Measurements from ENCODE around the gene DMGDH. TPM values are rescaled to one million over a fixed set of nuclear protein-coding genes. Genes with fewer than 3 reads are reported as not detected.
A peak's percentile ranks its signal among the peaks of the same experiment; 100 is the strongest.

The DMGDH gene
- total RNA-seq (ENCODE audit: low replicate concordance) = 0.48 and 0.74 TPM in 2 replicates
- long read RNA-seq, partial matches to known transcripts = 0 of 2 reads
- long read RNA-seq, other reads (novel, unspliced or antisense) = 2 of 2 reads

DNA sequence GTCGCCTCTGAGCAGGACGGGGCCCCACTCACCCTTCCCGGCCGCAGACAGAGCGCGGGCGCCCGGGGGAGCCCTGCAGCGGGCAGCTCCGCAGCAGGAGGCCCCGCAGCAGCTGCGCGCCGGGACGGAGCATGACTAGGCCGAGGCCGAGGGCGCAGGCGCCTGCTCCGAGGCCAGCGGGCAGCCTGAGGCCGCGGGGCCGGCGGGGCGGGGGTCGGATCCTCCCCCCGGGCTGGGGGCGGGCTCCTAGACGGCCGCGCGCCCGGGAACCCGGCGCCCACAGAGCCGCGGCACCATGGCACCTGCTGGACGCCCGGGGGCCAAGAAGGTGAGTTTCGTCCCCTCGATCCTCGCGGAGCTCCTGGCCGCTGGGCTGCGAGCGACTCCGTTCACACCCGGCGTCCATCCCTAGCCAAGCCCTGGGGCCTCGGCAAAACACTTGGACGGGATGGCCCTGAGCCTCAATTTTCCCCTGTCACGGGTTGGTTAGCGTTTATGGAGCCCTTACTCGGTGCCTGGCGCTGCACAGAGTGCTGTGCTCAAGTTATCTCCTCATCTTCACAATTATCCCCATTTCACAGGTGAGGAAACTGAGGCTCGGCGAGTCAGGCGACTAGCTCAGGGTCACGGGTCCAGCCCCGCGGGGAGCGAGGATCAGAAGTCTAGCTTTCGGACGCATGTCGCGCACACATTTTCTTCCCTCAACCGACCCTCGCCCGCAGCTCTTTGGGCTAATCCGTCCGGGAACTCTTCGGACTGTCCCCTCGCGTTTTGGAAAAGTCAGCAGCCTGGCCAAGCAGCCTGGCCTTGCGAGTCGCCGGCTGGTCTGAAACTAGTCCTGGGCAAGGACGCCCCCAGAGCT is at the start of gene DMGDH, which contains the start of gene BHMT2:
Gene DMGDH (minus strand): TSS at position 187 of the 862 bp plus-strand sequence. CDS start 54 bp downstream, at position 133.
Gene BHMT2 (plus strand): TSS at position 280 of the 862 bp plus-strand sequence. CDS start 16 bp downstream, at position 296.
- DNase-seq (ENCODE audit: extremely low spot score, unreplicated experiment) = no peak
- no peak within 1 kb of the TSS for H3K27ac Mint-ChIP-seq
- TF ChIP-seq, protein P1, sequence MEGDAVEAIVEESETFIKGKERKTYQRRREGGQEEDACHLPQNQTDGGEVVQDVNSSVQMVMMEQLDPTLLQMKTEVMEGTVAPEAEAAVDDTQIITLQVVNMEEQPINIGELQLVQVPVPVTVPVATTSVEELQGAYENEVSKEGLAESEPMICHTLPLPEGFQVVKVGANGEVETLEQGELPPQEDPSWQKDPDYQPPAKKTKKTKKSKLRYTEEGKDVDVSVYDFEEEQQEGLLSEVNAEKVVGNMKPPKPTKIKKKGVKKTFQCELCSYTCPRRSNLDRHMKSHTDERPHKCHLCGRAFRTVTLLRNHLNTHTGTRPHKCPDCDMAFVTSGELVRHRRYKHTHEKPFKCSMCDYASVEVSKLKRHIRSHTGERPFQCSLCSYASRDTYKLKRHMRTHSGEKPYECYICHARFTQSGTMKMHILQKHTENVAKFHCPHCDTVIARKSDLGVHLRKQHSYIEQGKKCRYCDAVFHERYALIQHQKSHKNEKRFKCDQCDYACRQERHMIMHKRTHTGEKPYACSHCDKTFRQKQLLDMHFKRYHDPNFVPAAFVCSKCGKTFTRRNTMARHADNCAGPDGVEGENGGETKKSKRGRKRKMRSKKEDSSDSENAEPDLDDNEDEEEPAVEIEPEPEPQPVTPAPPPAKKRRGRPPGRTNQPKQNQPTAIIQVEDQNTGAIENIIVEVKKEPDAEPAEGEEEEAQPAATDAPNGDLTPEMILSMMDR (conservative IDR thresholded peaks at IDR 0.05) = no peak
- no peaks in the 10 kb centered on the region for H3K4me1 Mint-ChIP-seq (ENCODE audit: unreplicated experiment)
- peaks cover 3% of the 10 kb centered on the region for H3K27me3 Mint-ChIP-seq
- no peaks in the 10 kb centered on the region for H3K36me3 Mint-ChIP-seq
- H3K4me3 Mint-ChIP-seq = no peak within 1 kb of the TSS
- H3K9me3 Mint-ChIP-seq = peaks cover 6% of the 10 kb centered on the region

DNA sequence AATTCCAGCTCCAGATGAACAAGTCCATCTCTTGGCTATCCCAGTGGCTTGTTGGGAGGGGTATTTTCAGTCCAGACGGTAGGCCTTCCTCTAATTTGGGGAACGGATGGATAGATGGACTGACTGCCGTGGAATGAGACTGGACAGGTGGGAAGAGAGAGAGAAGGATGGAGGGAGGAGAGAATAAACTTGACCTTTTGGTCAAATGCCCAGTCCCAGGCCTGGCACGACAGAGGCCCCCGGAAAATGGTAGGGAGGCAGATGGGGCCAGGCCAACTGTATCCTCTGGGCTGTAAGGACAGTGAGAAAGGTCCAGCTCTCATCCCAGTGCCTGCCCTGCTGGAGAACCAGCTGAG is 43.2 kb upstream of the DMGDH start:
- peaks cover 80% of the 10 kb centered on the region for H3K27me3 Mint-ChIP-seq
- no peak overlapping the region for H3K27ac Mint-ChIP-seq
- H3K36me3 Mint-ChIP-seq = peaks cover 3% of the 10 kb centered on the region
- TF ChIP-seq, protein P1 (conservative IDR thresholded peaks at IDR 0.05) = no peak
- H3K4me1 Mint-ChIP-seq (ENCODE audit: unreplicated experiment) = peaks cover 3% of the 10 kb centered on the region
- DNase-seq (ENCODE audit: extremely low spot score, unreplicated experiment) = no peak
- H3K9me3 Mint-ChIP-seq = no peaks in the 10 kb centered on the region
- H3K4me3 Mint-ChIP-seq = no peak overlapping the region

DNA sequence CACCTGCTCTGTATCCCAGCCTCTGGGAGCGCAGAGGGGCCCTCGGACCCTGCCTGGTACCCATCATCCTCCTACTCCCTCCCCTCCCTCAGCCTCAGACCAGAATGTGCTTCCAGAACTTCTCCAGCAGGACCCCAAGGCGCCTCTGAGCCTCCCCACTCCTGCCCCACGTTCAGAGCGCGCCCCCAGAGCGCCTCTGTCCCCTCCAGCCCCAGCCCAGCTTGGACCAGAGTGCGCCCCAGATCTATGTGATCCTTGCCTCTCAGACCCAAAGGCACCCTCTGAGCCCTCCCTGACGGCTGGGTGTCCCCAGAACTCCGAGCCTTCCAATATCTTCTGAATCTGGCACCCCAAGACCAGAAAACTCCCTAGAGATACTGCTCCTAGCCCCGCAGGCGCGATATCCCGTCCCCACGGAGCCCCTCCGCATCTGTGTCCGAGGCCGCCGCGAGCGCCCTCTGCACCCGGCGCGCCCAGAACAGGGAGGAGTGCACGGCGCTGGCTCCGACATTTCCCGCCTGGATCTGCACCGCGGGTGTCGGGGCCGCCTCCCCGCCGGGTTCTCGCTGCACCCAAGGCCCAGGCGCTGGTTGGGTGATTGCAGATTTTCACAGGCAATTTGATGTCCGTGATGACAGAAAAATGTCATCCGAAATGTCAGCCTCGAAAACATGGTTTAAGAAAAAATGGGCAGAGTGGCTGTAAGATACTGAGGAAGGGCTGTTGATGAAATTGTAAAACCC is 42.7 kb upstream of the DMGDH start:
- Mint-ChIP-seq H3K27me3 (peaks cover 85% of the 10 kb centered on the region), H3K27ac (no peak overlapping the region), H3K4me1 (ENCODE audit: unreplicated experiment) (peaks cover 5% of the 10 kb centered on the region), H3K4me3 (peak overlapping the region; percentile 76), H3K36me3 (peaks cover 3% of the 10 kb centered on the region), H3K9me3 (no peaks in the 10 kb centered on the region)
- TF ChIP-seq, protein P1 (conservative IDR thresholded peaks at IDR 0.05) = no peak
- DNase-seq (ENCODE audit: extremely low spot score, unreplicated experiment) = no peak

DNA sequence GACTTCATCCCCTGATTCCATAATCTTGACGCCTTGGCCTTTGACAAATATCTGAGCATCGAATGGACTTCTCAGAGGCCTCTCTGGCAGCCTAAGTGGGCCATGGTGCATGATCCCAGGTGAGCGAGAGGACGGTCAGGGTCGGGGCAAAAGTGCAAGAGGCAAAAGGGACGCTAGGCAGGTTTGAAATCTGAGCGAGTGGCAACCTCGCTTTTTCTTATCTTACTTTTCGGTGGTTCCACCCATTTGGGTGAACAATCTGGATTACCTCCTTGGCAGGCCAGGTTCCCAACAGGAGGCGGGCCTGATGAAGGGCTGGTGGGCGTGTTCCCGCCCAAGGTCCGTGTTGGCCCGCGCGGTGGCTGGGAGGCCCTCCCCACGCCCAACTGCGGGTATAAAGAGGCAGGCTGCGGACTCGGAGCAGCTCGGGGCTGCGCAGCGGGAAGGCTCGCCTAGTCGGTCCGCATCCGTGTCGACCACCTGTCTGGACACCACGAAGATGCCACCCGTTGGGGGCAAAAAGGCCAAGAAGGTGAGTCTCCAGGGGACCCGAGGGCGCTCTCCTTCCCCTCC is 42.0 kb upstream of the DMGDH start, which contains the start of gene BHMT:
Gene BHMT (plus strand): TSS at position 423 of the 573 bp plus-strand sequence. CDS start 77 bp downstream, at position 500.
- Mint-ChIP-seq H3K4me3 (peak within 1 kb of the TSS; percentile 76), H3K36me3 (peaks cover 3% of the 10 kb centered on the region), H3K27ac (no peak within 1 kb of the TSS), H3K4me1 (ENCODE audit: unreplicated experiment) (peaks cover 10% of the 10 kb centered on the region), H3K9me3 (no peaks in the 10 kb centered on the region), H3K27me3 (peaks cover 88% of the 10 kb centered on the region)
- DNase-seq (ENCODE audit: extremely low spot score, unreplicated experiment) = no peak
- TF ChIP-seq, protein P1 (conservative IDR thresholded peaks at IDR 0.05) = no peak
